ENCODE measurements around the gene TARS3. TPM values are rescaled to one million over a fixed set of nuclear protein-coding genes. Genes with fewer than 3 reads are reported as not detected.
"Not testable (repeated sequence)": the region's sequence is repeated elsewhere in the genome, so short reads cannot be mapped to it uniquely, and the experiment has no call there.

Gene TARS3
- total RNA-seq, 1 experiment from 2014 or later, result 3.8 TPM

GRCh38 chr15:101637038-101637437 lies 87.2 kb downstream of the TARS3 start:
- no peak for TF ChIP-seq CTCF (IDR thresholded peaks at IDR 0.05; ENCODE audit: unreplicated experiment)
- no peaks in the 10 kb centered on the region for H3K9me3 Mint-ChIP-seq (ENCODE audit: low read depth, unreplicated experiment)
- no peaks in the 10 kb centered on the region for H3K27me3 Mint-ChIP-seq (ENCODE audit: unreplicated experiment)
- intact Hi-C loops (cut with micrococcal nuclease; ENCODE audit: unreplicated experiment), result no loop called here
- CTCF ChIA-PET, result no interaction called here
- H3K27ac Mint-ChIP-seq (ENCODE audit: unreplicated experiment), result no peak overlapping the region
- DNase-seq, result no peak
- BruUV-seq (replicated peaks), result no TSS peak
- H3K36me3 Mint-ChIP-seq (ENCODE audit: insufficient read depth, unreplicated experiment), result peaks cover 9% of the 10 kb centered on the region
- no peak overlapping the region for H3K4me3 Mint-ChIP-seq (ENCODE audit: low read depth, unreplicated experiment)
- H3K4me1 Mint-ChIP-seq (ENCODE audit: low read depth, unreplicated experiment), result peaks cover 7% of the 10 kb centered on the region

- no peak overlapping the region for H3K27ac Mint-ChIP-seq (ENCODE audit: unreplicated experiment)
- no peak for TF ChIP-seq CTCF (IDR thresholded peaks at IDR 0.05; ENCODE audit: unreplicated experiment)
Measured at GRCh38 chr15:101635944-101636727, 88.1 kb downstream of the TARS3 start.

GRCh38 chr15:101633356-101633755 lies 90.9 kb downstream of the TARS3 start:
- no peaks in the 10 kb centered on the region for H3K4me1 Mint-ChIP-seq (ENCODE audit: low read depth, unreplicated experiment)
- no peaks in the 10 kb centered on the region for H3K27me3 Mint-ChIP-seq (ENCODE audit: unreplicated experiment)
- no peaks in the 10 kb centered on the region for H3K36me3 Mint-ChIP-seq (ENCODE audit: insufficient read depth, unreplicated experiment)
- intact Hi-C loops (cut with micrococcal nuclease; ENCODE audit: unreplicated experiment), result no loop called here
- DNase-seq, result no peak
- H3K27ac Mint-ChIP-seq (ENCODE audit: unreplicated experiment), result no peak overlapping the region
- no peaks in the 10 kb centered on the region for H3K9me3 Mint-ChIP-seq (ENCODE audit: low read depth, unreplicated experiment)
- no peak for TF ChIP-seq CTCF (IDR thresholded peaks at IDR 0.05; ENCODE audit: unreplicated experiment)
- BruUV-seq (replicated peaks), result no TSS peak
- no peak overlapping the region for H3K4me3 Mint-ChIP-seq (ENCODE audit: low read depth, unreplicated experiment)
- CTCF ChIA-PET, result interaction anchor here (1.7 kb wide), 1 partner anchor 17 kb away, joined by 3 read pairs; no protein-coding TSS in a partner anchor

More at GRCh38 chr15:101635944-101636727, 88.1 kb downstream of the TARS3 start:
- H3K36me3 Mint-ChIP-seq (ENCODE audit: insufficient read depth, unreplicated experiment), result peaks cover 4% of the 10 kb centered on the region
- no peaks in the 10 kb centered on the region for H3K27me3 Mint-ChIP-seq (ENCODE audit: unreplicated experiment)
- DNase-seq, result no peak
- no peaks in the 10 kb centered on the region for H3K9me3 Mint-ChIP-seq (ENCODE audit: low read depth, unreplicated experiment)
- CTCF ChIA-PET, result no interaction called here
- H3K4me3 Mint-ChIP-seq (ENCODE audit: low read depth, unreplicated experiment), result no peak overlapping the region
- H3K4me1 Mint-ChIP-seq (ENCODE audit: low read depth, unreplicated experiment), result peaks cover 5% of the 10 kb centered on the region
- intact Hi-C loops (cut with micrococcal nuclease; ENCODE audit: unreplicated experiment), result no loop called here
- no TSS peak for BruUV-seq (replicated peaks)

GRCh38 chr15:101626729-101627128 lies 97.5 kb downstream of the TARS3 start:
- intact Hi-C loops (cut with micrococcal nuclease; ENCODE audit: unreplicated experiment); H3K4me1 Mint-ChIP-seq (ENCODE audit: low read depth, unreplicated experiment); DNase-seq; BruUV-seq (replicated peaks); H3K27ac Mint-ChIP-seq (ENCODE audit: unreplicated experiment); H3K4me3 Mint-ChIP-seq (ENCODE audit: low read depth, unreplicated experiment); H3K27me3 Mint-ChIP-seq (ENCODE audit: unreplicated experiment); H3K9me3 Mint-ChIP-seq (ENCODE audit: low read depth, unreplicated experiment); H3K36me3 Mint-ChIP-seq (ENCODE audit: insufficient read depth, unreplicated experiment): not testable (repeated sequence)
- CTCF ChIA-PET, result interaction anchor here (0.7 kb wide), 1 partner anchor 206 kb away, joined by 4 read pairs; no protein-coding TSS in a partner anchor

DNA sequence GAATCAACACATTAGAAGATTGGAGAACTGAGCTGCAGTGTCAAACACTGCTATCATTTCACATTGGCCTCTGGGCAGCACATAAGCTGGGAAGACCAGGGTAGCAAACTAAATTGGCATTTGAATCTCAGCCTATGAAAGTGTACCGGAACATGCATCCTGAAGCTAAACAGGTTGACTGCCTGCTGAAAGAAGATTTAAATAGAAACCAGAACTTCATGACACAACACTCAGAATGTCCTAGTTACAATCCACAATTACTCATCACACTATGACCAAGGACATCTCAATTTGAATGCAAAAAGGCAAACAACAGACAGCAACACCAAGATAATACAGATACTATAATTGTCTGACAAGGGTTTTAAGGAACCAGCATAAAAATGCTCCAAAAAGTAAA lies 98.3 kb downstream of the TARS3 start:
- Mint-ChIP-seq H3K4me3 (ENCODE audit: low read depth, unreplicated experiment) (no peak overlapping the region), H3K27me3 (ENCODE audit: unreplicated experiment) (no peaks in the 10 kb centered on the region), H3K9me3 (ENCODE audit: low read depth, unreplicated experiment) (peaks cover 7% of the 10 kb centered on the region), H3K4me1 (ENCODE audit: low read depth, unreplicated experiment) (no peaks in the 10 kb centered on the region), H3K36me3 (ENCODE audit: insufficient read depth, unreplicated experiment) (no peaks in the 10 kb centered on the region), H3K27ac (ENCODE audit: unreplicated experiment) (no peak overlapping the region)
- DNase-seq, result no peak
- no peak for TF ChIP-seq CTCF (IDR thresholded peaks at IDR 0.05; ENCODE audit: unreplicated experiment)
- BruUV-seq (replicated peaks), result no TSS peak
- CTCF ChIA-PET, result interaction anchor here (0.7 kb wide), 1 partner anchor 206 kb away, joined by 4 read pairs; no protein-coding TSS in a partner anchor
- intact Hi-C loops (cut with micrococcal nuclease; ENCODE audit: unreplicated experiment), result no loop called here

Measured in Calu3 (cell line).